ENCODE results near the gene ERBB4.

- TF ChIP-seq, protein P1, sequence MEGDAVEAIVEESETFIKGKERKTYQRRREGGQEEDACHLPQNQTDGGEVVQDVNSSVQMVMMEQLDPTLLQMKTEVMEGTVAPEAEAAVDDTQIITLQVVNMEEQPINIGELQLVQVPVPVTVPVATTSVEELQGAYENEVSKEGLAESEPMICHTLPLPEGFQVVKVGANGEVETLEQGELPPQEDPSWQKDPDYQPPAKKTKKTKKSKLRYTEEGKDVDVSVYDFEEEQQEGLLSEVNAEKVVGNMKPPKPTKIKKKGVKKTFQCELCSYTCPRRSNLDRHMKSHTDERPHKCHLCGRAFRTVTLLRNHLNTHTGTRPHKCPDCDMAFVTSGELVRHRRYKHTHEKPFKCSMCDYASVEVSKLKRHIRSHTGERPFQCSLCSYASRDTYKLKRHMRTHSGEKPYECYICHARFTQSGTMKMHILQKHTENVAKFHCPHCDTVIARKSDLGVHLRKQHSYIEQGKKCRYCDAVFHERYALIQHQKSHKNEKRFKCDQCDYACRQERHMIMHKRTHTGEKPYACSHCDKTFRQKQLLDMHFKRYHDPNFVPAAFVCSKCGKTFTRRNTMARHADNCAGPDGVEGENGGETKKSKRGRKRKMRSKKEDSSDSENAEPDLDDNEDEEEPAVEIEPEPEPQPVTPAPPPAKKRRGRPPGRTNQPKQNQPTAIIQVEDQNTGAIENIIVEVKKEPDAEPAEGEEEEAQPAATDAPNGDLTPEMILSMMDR (IDR thresholded peaks at IDR 0.05 in 4 of 5, conservative IDR thresholded peaks at IDR 0.05 in 1 of 5), result no peak
- no peak for TF ChIP-seq POLR2A (IDR thresholded peaks at IDR 0.05)
These were observed 190.1 kb downstream of the ERBB4 start for GRCh38 chr2:212348501-212348900.

All from gastrocnemius medialis (tissue), 4 donors.